ENCODE measurements around the gene TRIO.
"Not testable (repeated sequence)": the region's sequence is repeated elsewhere in the genome, so short reads cannot be mapped to it uniquely, and the experiment has no call there.

TRIO gene

DNA sequence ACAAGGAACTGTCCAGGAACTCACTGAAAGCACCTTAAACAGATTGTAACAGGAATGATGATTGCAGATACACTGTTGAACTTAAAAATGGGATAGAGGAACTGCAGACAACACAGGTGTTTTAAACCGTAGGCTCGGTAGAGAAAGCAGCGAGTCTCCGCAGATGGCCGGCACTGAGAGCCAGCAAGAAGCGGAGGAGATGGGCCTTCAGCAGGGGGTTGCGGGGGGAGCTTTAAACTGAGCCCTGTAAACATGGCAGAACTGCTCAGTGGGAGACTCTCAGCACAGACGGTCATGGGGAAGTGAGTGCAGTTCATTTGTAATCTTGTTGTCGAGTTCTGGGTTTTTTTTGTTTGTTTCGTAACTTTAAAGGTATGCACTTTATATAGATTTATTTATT lies 283.4 kb downstream of the TRIO start:
- Histone ChIP-seq H3K4me1 (ENCODE audit: control insufficient read depth in 2 of 2, insufficient read depth in 2 of 2, low read length in 2 of 2) (no peaks in the 10 kb centered on the region), H3K27me3 (ENCODE audit: control insufficient read depth in 2 of 2, insufficient read depth in 2 of 2, low read length in 2 of 2) (no peaks in the 10 kb centered on the region), H3K9me3 (ENCODE audit: control insufficient read depth in 2 of 2, low read length in 2 of 2) (no peaks in the 10 kb centered on the region), H3K9ac (ENCODE audit: low read depth in 1 of 2, low read length in 2 of 2) (no peak overlapping the region), H3K4me3 (ENCODE audit: low read length in 2 of 2) (no peak overlapping the region), H3K27ac (ENCODE audit: low read depth in 2 of 2, low read length in 2 of 2) (no peak overlapping the region), H3K36me3 (ENCODE audit: control insufficient read depth in 2 of 2, insufficient read depth in 2 of 2, low read length in 2 of 2) (peaks cover 29 to 62% of the 10 kb centered on the region in 2 donors)

DNA sequence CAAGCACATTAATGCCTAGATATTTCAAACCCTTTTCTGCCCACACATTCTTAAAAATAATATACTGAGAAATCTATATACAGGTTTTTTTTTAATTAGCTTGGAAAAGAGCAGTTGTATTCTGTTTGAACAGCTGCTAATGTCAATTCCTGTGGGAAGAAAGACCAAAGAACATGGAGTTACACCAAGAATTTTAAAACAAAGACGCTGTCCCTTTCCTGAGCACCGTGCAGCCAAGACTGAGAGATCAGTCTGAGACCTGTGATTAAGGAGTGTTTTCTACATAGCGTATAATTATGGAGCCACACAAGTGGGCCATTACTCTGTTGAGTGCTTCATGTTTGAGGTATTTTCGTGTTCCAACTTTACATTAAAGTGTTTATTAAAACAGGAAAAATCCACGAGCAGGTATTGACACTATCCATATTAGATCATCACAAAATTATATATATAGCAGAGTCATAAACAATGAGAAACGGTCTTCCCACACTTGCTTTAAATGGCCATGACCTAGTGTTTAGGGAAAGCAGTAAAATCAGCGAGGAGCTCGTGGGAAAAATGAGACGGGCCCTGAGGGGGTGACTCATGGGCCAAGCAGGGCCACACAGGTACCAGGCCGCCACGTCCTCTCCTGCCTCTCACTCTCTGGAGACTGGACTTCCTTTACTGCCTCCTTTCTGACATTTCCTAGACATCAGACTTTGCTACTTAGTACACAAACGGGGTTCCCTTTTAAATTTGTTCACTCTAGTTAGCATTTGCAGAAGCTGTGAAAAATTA lies 285.4 kb downstream of the TRIO start:
- no peak overlapping the region for H3K9ac ChIP-seq (ENCODE audit: low read depth in 1 of 2, low read length in 2 of 2)
- H3K27me3 ChIP-seq (ENCODE audit: control insufficient read depth in 2 of 2, insufficient read depth in 2 of 2, low read length in 2 of 2): no peaks in the 10 kb centered on the region
- no peak overlapping the region for H3K4me3 ChIP-seq (ENCODE audit: low read length in 2 of 2)
- H3K4me1 ChIP-seq (ENCODE audit: control insufficient read depth in 2 of 2, insufficient read depth in 2 of 2, low read length in 2 of 2): no peaks in the 10 kb centered on the region
- H3K36me3 ChIP-seq (ENCODE audit: control insufficient read depth in 2 of 2, insufficient read depth in 2 of 2, low read length in 2 of 2): peaks cover 19 to 48% of the 10 kb centered on the region in 2 donors
- no peak overlapping the region for H3K27ac ChIP-seq (ENCODE audit: low read depth in 2 of 2, low read length in 2 of 2)
- H3K9me3 ChIP-seq (ENCODE audit: control insufficient read depth in 2 of 2, low read length in 2 of 2): no peaks in the 10 kb centered on the region

DNA sequence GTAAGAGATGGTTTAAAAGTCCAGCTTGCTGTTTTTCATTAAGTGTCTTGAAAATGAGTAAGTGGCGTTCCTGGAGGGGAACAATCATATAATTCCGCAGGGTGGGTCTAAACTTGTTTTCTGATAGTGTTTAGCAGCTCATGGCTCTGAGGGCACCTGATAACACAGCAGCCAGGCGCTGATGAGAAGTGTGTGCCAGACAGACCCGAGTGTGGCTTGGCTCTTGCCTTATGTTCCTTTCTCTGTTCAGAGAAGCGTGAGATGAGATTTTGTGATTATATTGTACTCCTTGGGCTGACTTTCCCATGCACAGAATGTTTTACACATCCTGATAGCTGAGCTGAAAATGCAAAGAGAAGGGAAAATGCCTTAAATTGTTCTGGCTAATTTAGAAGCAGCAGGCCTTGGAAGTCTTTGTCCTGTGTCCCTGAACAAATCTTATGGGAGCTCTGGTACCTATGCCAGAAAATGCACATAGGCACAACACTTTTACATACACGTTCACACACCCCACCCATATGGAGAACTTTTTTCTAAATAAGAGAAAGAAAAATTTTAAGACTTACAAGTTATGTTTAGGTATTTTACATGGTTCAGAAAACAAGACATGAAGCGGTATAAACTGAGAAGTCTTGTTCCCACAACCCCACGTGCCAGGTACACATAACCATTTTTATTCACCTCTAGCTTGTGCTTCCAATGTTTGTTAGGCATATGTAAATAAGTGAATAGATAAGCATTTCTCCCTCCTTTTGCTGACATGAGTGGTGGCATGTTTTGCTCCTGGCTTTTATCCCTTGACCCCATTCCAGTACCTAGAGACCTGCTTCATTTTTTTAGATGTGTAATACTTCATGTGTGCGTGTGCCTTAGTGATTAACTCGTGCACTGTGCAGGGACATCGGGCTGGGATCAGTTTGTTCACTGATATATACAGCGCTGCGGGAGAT lies 286.2 kb downstream of the TRIO start:
- no peak overlapping the region for H3K4me3 ChIP-seq (ENCODE audit: low read length in 2 of 2)
- no peak overlapping the region for H3K9ac ChIP-seq (ENCODE audit: low read depth in 1 of 2, low read length in 2 of 2)
- no peak overlapping the region for H3K27ac ChIP-seq (ENCODE audit: low read depth in 2 of 2, low read length in 2 of 2)
- peaks cover 19 to 44% of the 10 kb centered on the region in 2 donors for H3K36me3 ChIP-seq (ENCODE audit: control insufficient read depth in 2 of 2, insufficient read depth in 2 of 2, low read length in 2 of 2)
- no peaks in the 10 kb centered on the region for H3K9me3 ChIP-seq (ENCODE audit: control insufficient read depth in 2 of 2, low read length in 2 of 2)
- no peaks in the 10 kb centered on the region for H3K4me1 ChIP-seq (ENCODE audit: control insufficient read depth in 2 of 2, insufficient read depth in 2 of 2, low read length in 2 of 2)
- no peaks in the 10 kb centered on the region for H3K27me3 ChIP-seq (ENCODE audit: control insufficient read depth in 2 of 2, insufficient read depth in 2 of 2, low read length in 2 of 2)

DNA sequence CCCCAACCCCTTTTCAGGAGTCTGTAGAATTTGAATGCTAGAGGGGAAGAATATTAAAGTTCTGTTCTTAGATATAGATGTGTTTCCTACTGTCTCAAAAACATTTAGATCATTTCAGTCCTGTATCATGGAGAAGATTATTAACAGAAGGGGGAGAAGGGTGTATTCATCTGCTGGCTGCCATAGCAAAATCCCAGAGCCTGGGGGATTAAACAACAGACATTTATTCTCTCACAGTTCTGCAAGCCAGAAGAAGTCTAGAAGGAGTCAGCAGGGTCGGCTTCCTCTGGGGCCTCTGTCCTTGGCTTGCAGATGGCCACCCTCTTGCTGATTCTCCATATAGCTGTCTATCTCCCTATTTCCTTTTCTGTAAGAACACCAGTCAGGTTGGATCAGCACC lies 288.4 kb downstream of the TRIO start:
- Histone ChIP-seq H3K9me3 (ENCODE audit: control insufficient read depth in 2 of 2, low read length in 2 of 2) (no peaks in the 10 kb centered on the region), H3K4me3 (ENCODE audit: low read length in 2 of 2) (no peak overlapping the region), H3K9ac (ENCODE audit: low read depth in 1 of 2, low read length in 2 of 2) (no peak overlapping the region), H3K27ac (ENCODE audit: low read depth in 2 of 2, low read length in 2 of 2) (no peak overlapping the region), H3K36me3 (ENCODE audit: control insufficient read depth in 2 of 2, insufficient read depth in 2 of 2, low read length in 2 of 2) (peaks cover 18 to 30% of the 10 kb centered on the region in 2 donors), H3K27me3 (ENCODE audit: control insufficient read depth in 2 of 2, insufficient read depth in 2 of 2, low read length in 2 of 2) (no peaks in the 10 kb centered on the region), H3K4me1 (ENCODE audit: control insufficient read depth in 2 of 2, insufficient read depth in 2 of 2, low read length in 2 of 2) (no peaks in the 10 kb centered on the region)

DNA sequence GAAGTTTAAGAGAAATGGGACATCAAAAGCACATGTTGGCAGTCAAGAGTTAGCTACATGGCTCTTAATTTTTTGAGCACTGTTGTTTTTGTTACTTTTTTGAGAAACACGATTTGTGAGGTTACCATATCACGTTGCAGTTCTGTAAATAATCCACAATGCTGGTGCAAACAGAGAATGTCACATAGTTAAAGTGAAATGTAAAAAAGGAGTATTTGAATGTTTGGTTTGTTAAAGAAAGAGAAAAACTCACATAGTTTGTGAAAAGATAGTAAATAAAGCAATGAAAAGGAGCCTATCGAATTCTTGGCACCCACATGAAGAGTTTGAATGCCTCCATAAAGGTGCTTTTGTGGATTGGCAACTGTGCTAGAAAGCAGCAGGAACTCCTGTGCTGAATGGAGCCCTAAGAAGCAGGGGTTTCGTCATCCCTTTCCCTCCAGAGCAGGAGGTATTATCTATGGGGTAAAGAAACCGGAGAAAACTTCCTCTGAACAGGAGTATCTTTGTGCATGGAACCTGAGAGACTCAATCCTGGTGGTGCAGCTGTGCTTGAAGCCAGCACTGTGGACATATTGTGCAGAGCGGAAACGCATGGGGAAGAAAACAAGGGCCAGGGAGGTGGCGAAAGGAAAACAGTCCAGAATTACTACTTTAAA lies 289.9 kb downstream of the TRIO start:
- no peak overlapping the region for H3K27ac ChIP-seq (ENCODE audit: low read depth in 2 of 2, low read length in 2 of 2)

DNA sequence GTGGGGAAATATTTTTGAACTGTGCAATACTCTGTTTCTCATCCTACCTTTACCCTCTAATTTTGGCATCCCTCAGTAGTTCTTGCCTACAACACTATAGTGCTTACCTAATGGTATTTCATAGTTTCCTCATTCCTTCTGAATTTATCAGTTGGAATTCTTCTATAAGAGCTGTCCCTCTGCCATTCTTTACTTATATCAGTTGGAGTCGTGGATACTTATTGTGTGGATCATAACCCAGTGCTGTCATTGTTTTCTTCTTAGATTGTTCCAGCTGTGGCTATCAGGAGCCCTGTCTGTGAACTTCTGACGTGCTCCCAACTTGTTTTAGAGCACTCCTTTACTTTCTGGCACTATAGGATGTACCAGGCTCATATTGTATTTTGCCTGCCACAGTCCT lies 292.3 kb downstream of the TRIO start:
- Histone ChIP-seq H3K9ac (ENCODE audit: low read depth in 1 of 2, low read length in 2 of 2) (no peak overlapping the region), H3K4me3 (ENCODE audit: low read length in 2 of 2) (no peak overlapping the region), H3K9me3 (ENCODE audit: control insufficient read depth in 2 of 2, low read length in 2 of 2) (no peaks in the 10 kb centered on the region), H3K36me3 (ENCODE audit: control insufficient read depth in 2 of 2, insufficient read depth in 2 of 2, low read length in 2 of 2) (peaks cover 15 to 19% of the 10 kb centered on the region in 2 donors), H3K4me1 (ENCODE audit: control insufficient read depth in 2 of 2, insufficient read depth in 2 of 2, low read length in 2 of 2) (no peaks in the 10 kb centered on the region), H3K27me3 (ENCODE audit: control insufficient read depth in 2 of 2, insufficient read depth in 2 of 2, low read length in 2 of 2) (no peaks in the 10 kb centered on the region), H3K27ac (ENCODE audit: low read depth in 2 of 2, low read length in 2 of 2) (no peak overlapping the region)

More for the DNA sequence above, 289.9 kb downstream of the TRIO start:
- Histone ChIP-seq H3K9ac (ENCODE audit: low read depth in 1 of 2, low read length in 2 of 2) (no peak overlapping the region), H3K9me3 (ENCODE audit: control insufficient read depth in 2 of 2, low read length in 2 of 2) (no peaks in the 10 kb centered on the region), H3K36me3 (ENCODE audit: control insufficient read depth in 2 of 2, insufficient read depth in 2 of 2, low read length in 2 of 2) (peaks cover 15 to 24% of the 10 kb centered on the region in 2 donors), H3K27me3 (ENCODE audit: control insufficient read depth in 2 of 2, insufficient read depth in 2 of 2, low read length in 2 of 2) (no peaks in the 10 kb centered on the region), H3K4me1 (ENCODE audit: control insufficient read depth in 2 of 2, insufficient read depth in 2 of 2, low read length in 2 of 2) (no peaks in the 10 kb centered on the region), H3K4me3 (ENCODE audit: low read length in 2 of 2) (no peak overlapping the region)

DNA sequence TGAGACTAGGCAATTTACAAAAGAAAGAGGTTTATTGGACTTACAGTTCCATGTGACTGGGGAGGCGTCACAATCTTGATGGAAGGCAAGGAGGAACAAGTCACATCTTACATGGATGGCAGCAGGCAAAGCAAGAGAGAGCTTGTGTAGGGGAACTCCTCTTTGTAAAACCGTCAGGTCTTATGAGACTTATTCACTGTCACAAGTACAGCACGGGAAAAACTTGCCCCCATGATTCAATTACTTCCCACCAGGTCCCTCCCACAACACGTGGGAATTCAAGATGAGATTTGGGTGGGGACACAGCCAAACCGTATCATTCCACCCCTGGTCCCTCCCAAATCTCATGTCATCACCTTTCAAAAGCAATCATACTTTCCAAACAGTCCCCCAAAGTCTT lies 293.0 kb downstream of the TRIO start:
- not testable (repeated sequence) for H3K27ac ChIP-seq (ENCODE audit: low read depth in 2 of 2, low read length in 2 of 2)

DNA sequence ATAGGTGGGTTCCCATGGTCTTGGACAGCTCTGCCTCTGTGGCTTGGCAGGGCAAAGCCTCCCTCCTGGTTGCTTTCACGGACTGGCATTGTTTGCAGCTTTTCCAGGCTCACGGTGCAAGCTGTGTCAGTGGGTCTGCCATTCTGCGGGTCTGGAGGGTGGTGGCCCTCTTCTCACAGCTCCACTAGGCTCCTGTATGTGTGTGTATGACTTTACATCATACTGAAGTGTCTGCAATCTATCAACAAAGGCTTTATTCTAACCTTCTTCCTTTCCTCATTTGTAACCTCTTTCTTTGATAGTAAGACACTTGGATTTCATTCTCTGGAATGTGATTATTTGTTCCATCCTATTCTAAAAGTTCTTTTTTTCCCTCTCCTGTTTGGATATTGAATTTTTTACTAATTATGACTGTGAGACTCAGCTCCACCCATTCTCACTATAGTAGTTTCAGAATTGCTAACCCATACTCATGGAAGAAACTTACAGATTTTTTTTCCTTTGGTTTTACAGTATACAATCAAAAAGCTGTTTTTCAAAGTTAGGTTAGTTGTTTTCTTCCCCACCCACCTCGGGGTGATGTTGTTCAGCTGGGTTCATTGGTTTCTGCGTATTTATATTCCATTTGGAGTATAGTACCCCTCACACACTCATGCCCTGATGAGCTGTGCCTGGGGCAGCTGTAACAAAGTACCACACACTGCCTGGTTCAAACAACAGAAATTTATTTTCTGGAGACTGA lies 293.8 kb downstream of the TRIO start:
- no peaks in the 10 kb centered on the region for H3K4me1 ChIP-seq (ENCODE audit: control insufficient read depth in 2 of 2, insufficient read depth in 2 of 2, low read length in 2 of 2)
- no peaks in the 10 kb centered on the region for H3K27me3 ChIP-seq (ENCODE audit: control insufficient read depth in 2 of 2, insufficient read depth in 2 of 2, low read length in 2 of 2)
- no peak overlapping the region for H3K4me3 ChIP-seq (ENCODE audit: low read length in 2 of 2)
- peaks cover 21 to 30% of the 10 kb centered on the region in 2 donors for H3K36me3 ChIP-seq (ENCODE audit: control insufficient read depth in 2 of 2, insufficient read depth in 2 of 2, low read length in 2 of 2)
- H3K27ac ChIP-seq (ENCODE audit: low read depth in 2 of 2, low read length in 2 of 2): no peak overlapping the region
- no peak overlapping the region for H3K9ac ChIP-seq (ENCODE audit: low read depth in 1 of 2, low read length in 2 of 2)
- no peaks in the 10 kb centered on the region for H3K9me3 ChIP-seq (ENCODE audit: control insufficient read depth in 2 of 2, low read length in 2 of 2)

More for the DNA sequence above, 293.0 kb downstream of the TRIO start:
- H3K9me3 ChIP-seq (ENCODE audit: control insufficient read depth in 2 of 2, low read length in 2 of 2); H3K4me3 ChIP-seq (ENCODE audit: low read length in 2 of 2); H3K4me1 ChIP-seq (ENCODE audit: control insufficient read depth in 2 of 2, insufficient read depth in 2 of 2, low read length in 2 of 2); H3K9ac ChIP-seq (ENCODE audit: low read depth in 1 of 2, low read length in 2 of 2); H3K27me3 ChIP-seq (ENCODE audit: control insufficient read depth in 2 of 2, insufficient read depth in 2 of 2, low read length in 2 of 2): not testable (repeated sequence)
- H3K36me3 ChIP-seq (ENCODE audit: control insufficient read depth in 2 of 2, insufficient read depth in 2 of 2, low read length in 2 of 2): peaks cover 17 to 21% of the 10 kb centered on the region in 2 donors

DNA sequence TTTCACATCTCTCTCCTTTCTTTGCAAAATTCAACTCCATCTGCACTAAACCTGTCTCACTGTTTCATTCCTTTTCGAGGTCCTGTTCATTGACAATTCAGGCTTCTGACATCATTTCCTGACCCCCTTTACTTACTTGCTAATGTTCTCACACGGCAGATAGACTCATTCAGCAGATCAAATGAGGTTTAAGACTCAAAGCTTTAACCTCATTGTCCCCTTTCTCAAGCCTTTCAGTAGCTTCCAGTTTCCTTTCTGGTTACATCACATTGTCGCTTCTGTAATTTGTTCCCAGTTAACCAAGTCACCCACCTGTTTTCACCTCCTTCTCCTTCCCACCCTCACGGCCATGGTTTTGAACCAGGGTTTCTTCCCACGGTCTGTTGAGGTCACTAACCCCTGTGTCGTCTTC lies 295.1 kb downstream of the TRIO start:
- no peak overlapping the region for H3K4me3 ChIP-seq (ENCODE audit: low read length in 2 of 2)
- no peaks in the 10 kb centered on the region for H3K27me3 ChIP-seq (ENCODE audit: control insufficient read depth in 2 of 2, insufficient read depth in 2 of 2, low read length in 2 of 2)
- H3K27ac ChIP-seq (ENCODE audit: low read depth in 2 of 2, low read length in 2 of 2): no peak overlapping the region
- H3K9ac ChIP-seq (ENCODE audit: low read depth in 1 of 2, low read length in 2 of 2): no peak overlapping the region
- H3K4me1 ChIP-seq (ENCODE audit: control insufficient read depth in 2 of 2, insufficient read depth in 2 of 2, low read length in 2 of 2): peaks cover under 1 to 3% of the 10 kb centered on the region in 2 donors
- peaks cover 20 to 34% of the 10 kb centered on the region in 2 donors for H3K36me3 ChIP-seq (ENCODE audit: control insufficient read depth in 2 of 2, insufficient read depth in 2 of 2, low read length in 2 of 2)
- no peaks in the 10 kb centered on the region for H3K9me3 ChIP-seq (ENCODE audit: control insufficient read depth in 2 of 2, low read length in 2 of 2)
